Panc1 (cell line): ENCODE data around the gene CRYGN. TPM values are rescaled to one million over a fixed set of nuclear protein-coding genes. Genes with fewer than 3 reads are reported as not detected.

Experiments
- ATAC-seq: fragments of 200-7000 bp; cut with Tn5 transposase; 2 replicates; pipeline ENCODE4 v1.9.1; 2020; ENCODE audit warnings: mild to moderate bottlenecking, moderate library complexity
- BruUV-seq: library from RNA; stranded (reverse); fragments of 400-500 nt; replicated peaks from 2 replicates; lab custom pipeline; 2021; lab: Mats Ljungman, UMichigan
- CTCF ChIA-PET: fragments of 300-600 bp; sonication (Branson Sonifier 250); formaldehyde crosslinking; loops from one replicate; lab custom pipeline; 2022; ENCODE audit warnings: antibody characterized with exemption; lab: Charles Lee
- POLR2A ChIA-PET: fragments of 300-600 bp; sonication (Branson Sonifier 250); formaldehyde crosslinking; loops from one replicate; lab custom pipeline; 2022; ENCODE audit warnings: antibody characterized with exemption; lab: Charles Lee
- DNase-seq: peaks from one replicate; pipeline ENCODE4 v3.0.0-alpha.2; 2010; ENCODE audit warnings: low read depth, low spot score
- H3K27ac ChIP-seq: 2 replicates; pipeline ENCODE4 v1.5.1; 2011; ENCODE audit warnings: mild to moderate bottlenecking, low read length, inconsistent platforms
- H3K27me3 ChIP-seq: fragments of 200-500 bp; sonication (Bioruptor generic); 2 replicates; pipeline ENCODE4 v1.6.0; 2014; ENCODE audit warnings: low read length, inconsistent platforms; ENCODE audit not compliant: control insufficient read depth, insufficient read depth
- H3K36me3 ChIP-seq: fragments of 200-500 bp; sonication (Bioruptor generic); 2 replicates; pipeline ENCODE4 v1.5.1; 2014; ENCODE audit warnings: inconsistent platforms, mild to moderate bottlenecking, low read length, moderate library complexity; ENCODE audit not compliant: control insufficient read depth, insufficient read depth
- H3K4me1 ChIP-seq: 2 replicates; pipeline ENCODE4 v1.5.1; 2011; ENCODE audit warnings: inconsistent platforms, mild to moderate bottlenecking, low read length, moderate library complexity; ENCODE audit not compliant: control insufficient read depth, insufficient read depth
- H3K4me3 ChIP-seq, 2 experiments: 2 replicates each; pipeline ENCODE4 v1.5.1; 2011 to 2012; ENCODE audit warnings: low read depth in 2 of 2, low read length in 2 of 2, mild to moderate bottlenecking in 2 of 2, inconsistent platforms in 1 of 2, moderate library complexity in 1 of 2
- H3K9me3 ChIP-seq: fragments of 200-500 bp; sonication (Bioruptor generic); 2 replicates; pipeline ENCODE4 v1.5.1; 2014; ENCODE audit warnings: low read depth, mild to moderate bottlenecking, inconsistent platforms, low read length, moderate library complexity; ENCODE audit not compliant: control insufficient read depth, insufficient read depth
- POLR2AphosphoS5 ChIP-seq: IDR thresholded peaks from 2 replicates; pipeline ENCODE4 v1.6.1; 2012; ENCODE audit warnings: mild to moderate bottlenecking, low read depth, low read length, moderate library complexity
- SIN3A ChIP-seq: IDR thresholded peaks from 2 replicates; pipeline ENCODE4 v1.6.1; 2012; ENCODE audit warnings: low read depth, mild to moderate bottlenecking, low read length, moderate library complexity, borderline replicate concordance; ENCODE audit not compliant: insufficient read depth
- TCF7L2 ChIP-seq: IDR thresholded peaks from 2 replicates; pipeline ENCODE4 v1.6.1; 2011; ENCODE audit warnings: mild to moderate bottlenecking, low read depth, low read length, inconsistent platforms
- in situ Hi-C: cut with HindIII; loops from 2 replicates; pipeline ENCODE4 v1.10.0; 2016; ENCODE audit warnings: low sequenced_read_pairs, low pct_unique_long_range_greater_than_20kb
- intact Hi-C: fragments of 100-400 bp; cut with micrococcal nuclease; formaldehyde crosslinking; loops from one replicate; pipeline ENCODE4 v1.10.0; 2022; ENCODE audit not compliant: unreplicated experiment
- total RNA-seq: library from RNA; stranded (reverse); gene quantifications from one replicate; pipeline ENCODE4 v1.2.1, GENCODE V29; 2021; ENCODE audit not compliant: unreplicated experiment
- TF ChIP-seq, protein P1 (sequence below): fragments of 450-650 bp; IDR thresholded peaks from 2 replicates; pipeline ENCODE4 v1.5.1; 2017; ENCODE audit warnings: mild to moderate bottlenecking
- TF ChIP-seq, protein P2 (sequence below), 2 experiments: IDR thresholded peaks; 2 replicates each; pipeline ENCODE4 v1.6.1; 2011 to 2012; ENCODE audit warnings: low read depth in 2 of 2, control low read depth in 1 of 2, low read length in 1 of 2, mild to moderate bottlenecking in 1 of 2, moderate library complexity in 1 of 2; ENCODE audit not compliant: insufficient read depth in 1 of 2

The CRYGN gene
- total RNA-seq, 1 experiment from 2014 or later = 0.74 TPM

DNA sequence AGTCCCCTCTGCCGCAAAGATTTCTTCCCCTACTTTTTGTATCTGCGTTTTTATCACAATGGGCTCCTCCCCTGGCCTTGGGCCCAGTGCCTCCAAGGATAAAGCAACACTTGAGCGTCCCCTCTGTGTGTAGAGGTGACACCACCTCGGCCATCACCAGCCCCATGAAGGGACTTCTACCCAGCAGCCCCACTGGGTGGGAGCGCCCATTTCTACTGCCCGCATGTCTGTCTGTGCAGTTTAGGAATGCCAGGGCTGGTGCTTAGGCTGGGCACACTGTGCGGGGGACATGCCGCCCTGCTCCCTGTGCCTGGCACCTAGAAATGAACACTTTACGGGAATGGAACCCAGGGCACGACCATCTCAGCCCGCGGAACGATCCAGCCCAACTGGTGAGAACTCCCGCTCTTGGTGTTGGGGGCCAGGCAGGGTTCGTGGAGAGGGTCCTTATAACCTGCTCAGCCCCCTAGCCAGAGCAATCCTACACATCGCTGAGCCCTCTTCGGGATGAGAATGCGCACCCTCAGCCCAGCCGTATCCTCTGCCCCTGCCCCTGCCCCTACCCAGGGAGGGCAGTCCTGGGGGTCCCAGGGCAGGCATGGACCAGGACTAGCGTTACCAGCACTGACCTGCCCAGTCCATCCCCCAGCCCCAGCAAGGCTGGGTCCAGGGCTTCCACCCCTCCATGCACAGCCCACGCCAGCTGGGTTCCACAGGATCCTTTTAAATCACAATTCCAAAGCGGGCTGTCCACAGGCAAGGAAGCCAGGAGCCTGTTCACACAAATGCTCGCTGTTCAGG lies 12.8 kb downstream of the CRYGN start:
- no peaks in the 10 kb centered on the region for H3K36me3 ChIP-seq
- ChIA-PET CTCF (no interaction called here), POLR2A (no interaction called here)
- intact Hi-C loops = no loop called here
- H3K4me1 ChIP-seq = peaks cover 42% of the 10 kb centered on the region
- DNase-seq = no peak
- H3K9me3 ChIP-seq = peaks cover 6% of the 10 kb centered on the region; the same call in 1 of the 2 replicates
- no peaks in the 10 kb centered on the region for H3K27me3 ChIP-seq
- in situ Hi-C loops = no loop called here
- no peak for TF ChIP-seq POLR2AphosphoS5
- TF ChIP-seq SIN3A = no peak
- TF ChIP-seq TCF7L2 = no peak; the same call in 1 of the 2 replicates
- TF ChIP-seq, protein P1, sequence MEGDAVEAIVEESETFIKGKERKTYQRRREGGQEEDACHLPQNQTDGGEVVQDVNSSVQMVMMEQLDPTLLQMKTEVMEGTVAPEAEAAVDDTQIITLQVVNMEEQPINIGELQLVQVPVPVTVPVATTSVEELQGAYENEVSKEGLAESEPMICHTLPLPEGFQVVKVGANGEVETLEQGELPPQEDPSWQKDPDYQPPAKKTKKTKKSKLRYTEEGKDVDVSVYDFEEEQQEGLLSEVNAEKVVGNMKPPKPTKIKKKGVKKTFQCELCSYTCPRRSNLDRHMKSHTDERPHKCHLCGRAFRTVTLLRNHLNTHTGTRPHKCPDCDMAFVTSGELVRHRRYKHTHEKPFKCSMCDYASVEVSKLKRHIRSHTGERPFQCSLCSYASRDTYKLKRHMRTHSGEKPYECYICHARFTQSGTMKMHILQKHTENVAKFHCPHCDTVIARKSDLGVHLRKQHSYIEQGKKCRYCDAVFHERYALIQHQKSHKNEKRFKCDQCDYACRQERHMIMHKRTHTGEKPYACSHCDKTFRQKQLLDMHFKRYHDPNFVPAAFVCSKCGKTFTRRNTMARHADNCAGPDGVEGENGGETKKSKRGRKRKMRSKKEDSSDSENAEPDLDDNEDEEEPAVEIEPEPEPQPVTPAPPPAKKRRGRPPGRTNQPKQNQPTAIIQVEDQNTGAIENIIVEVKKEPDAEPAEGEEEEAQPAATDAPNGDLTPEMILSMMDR = no peak
- TF ChIP-seq, protein P2, sequence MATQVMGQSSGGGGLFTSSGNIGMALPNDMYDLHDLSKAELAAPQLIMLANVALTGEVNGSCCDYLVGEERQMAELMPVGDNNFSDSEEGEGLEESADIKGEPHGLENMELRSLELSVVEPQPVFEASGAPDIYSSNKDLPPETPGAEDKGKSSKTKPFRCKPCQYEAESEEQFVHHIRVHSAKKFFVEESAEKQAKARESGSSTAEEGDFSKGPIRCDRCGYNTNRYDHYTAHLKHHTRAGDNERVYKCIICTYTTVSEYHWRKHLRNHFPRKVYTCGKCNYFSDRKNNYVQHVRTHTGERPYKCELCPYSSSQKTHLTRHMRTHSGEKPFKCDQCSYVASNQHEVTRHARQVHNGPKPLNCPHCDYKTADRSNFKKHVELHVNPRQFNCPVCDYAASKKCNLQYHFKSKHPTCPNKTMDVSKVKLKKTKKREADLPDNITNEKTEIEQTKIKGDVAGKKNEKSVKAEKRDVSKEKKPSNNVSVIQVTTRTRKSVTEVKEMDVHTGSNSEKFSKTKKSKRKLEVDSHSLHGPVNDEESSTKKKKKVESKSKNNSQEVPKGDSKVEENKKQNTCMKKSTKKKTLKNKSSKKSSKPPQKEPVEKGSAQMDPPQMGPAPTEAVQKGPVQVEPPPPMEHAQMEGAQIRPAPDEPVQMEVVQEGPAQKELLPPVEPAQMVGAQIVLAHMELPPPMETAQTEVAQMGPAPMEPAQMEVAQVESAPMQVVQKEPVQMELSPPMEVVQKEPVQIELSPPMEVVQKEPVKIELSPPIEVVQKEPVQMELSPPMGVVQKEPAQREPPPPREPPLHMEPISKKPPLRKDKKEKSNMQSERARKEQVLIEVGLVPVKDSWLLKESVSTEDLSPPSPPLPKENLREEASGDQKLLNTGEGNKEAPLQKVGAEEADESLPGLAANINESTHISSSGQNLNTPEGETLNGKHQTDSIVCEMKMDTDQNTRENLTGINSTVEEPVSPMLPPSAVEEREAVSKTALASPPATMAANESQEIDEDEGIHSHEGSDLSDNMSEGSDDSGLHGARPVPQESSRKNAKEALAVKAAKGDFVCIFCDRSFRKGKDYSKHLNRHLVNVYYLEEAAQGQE (IDR thresholded peaks at IDR 0.05; ENCODE audit: insufficient read depth in 1 of 2, low read depth in 2 of 2, low read length in 1 of 2) = no peak
- no peak overlapping the region for H3K4me3 ChIP-seq
- peak overlapping the region; percentile 81 for H3K27ac ChIP-seq
- ATAC-seq = no peak
- BruUV-seq = no TSS peak

DNA sequence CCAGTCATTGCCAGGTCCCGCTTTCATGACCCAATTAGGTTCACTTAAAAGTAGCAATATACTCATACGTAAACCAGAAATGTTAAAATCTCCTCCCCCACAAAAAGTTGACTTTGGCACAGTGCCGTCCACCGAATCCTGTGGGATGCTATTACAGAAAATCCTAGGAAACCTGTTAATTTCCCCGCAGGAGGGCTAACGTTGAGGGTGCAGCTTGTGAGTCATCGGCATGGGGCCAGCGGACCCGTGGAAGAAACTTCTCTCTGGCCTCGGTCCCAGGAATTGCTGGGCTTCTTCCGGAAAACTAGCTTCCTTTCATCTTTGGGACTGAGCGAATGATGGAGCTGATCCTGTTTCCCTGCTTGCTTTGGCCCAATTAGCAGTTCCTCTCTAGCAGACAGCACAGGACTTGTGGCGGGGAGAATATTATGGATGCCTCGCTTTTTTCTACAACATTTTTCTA lies 13.5 kb downstream of the CRYGN start:
- H3K27ac ChIP-seq = peak overlapping the region; percentile 81

More for the DNA sequence above, 13.5 kb downstream of the CRYGN start:
- Histone ChIP-seq H3K9me3 (peaks cover 6% of the 10 kb centered on the region; the same call in 1 of the 2 replicates), H3K36me3 (no peaks in the 10 kb centered on the region), H3K27me3 (no peaks in the 10 kb centered on the region), H3K4me3 (no peak overlapping the region), H3K4me1 (peaks cover 42% of the 10 kb centered on the region)
- DNase-seq (no peak), ATAC-seq (peak; percentile 30; the same call in 1 of the 2 replicates)
- ChIA-PET CTCF (no interaction called here), POLR2A (no interaction called here)
- TF ChIP-seq, protein P1 = no peak
- TF ChIP-seq, protein P2 (IDR thresholded peaks at IDR 0.05; ENCODE audit: insufficient read depth in 1 of 2, low read depth in 2 of 2, low read length in 1 of 2) = no peak
- no peak for TF ChIP-seq POLR2AphosphoS5
- no peak for TF ChIP-seq SIN3A
- TF ChIP-seq TCF7L2 = peak; percentile 82
- intact Hi-C loops = no loop called here
- no TSS peak for BruUV-seq
- in situ Hi-C loops = no loop called here
